Measurements from ENCODE around the gene SLC6A1.

DNA sequence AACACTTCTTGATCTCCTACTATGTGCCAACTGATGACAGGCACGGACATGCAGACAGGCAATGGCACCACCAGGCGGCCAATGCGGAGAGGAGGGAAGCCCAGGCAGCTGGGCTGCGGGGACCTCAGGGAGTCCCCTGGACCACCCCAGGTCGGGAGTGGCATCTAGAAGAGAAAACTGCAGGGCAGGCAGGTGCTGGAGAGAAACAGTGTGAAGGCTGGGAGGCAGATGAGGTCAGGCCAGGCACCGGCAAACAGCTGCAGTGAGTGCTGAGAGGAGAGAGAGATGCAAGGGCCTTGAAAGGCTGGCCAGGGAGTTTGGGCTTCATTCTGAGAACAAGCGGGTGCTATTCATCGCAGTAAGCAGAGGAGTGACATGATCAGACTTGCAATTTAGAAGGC, 29.1 kb downstream of the SLC6A1 start:
- TF ChIP-seq EZH2phosphoT487 (IDR thresholded peaks at IDR 0.05; ENCODE audit: borderline replicate concordance, low read depth) (no peak), NFIC (IDR thresholded peaks at IDR 0.05; ENCODE audit: borderline replicate concordance) (no peak), TAF1 (IDR thresholded peaks at IDR 0.05; ENCODE audit: borderline replicate concordance, low read depth, low read length) (no peak), RAD21 (IDR thresholded peaks at IDR 0.05; ENCODE audit: low read length) (no peak), GATA2 (CRISPR knock-in tag; IDR thresholded peaks at IDR 0.05) (no peak)
- TF ChIP-seq, protein P1, sequence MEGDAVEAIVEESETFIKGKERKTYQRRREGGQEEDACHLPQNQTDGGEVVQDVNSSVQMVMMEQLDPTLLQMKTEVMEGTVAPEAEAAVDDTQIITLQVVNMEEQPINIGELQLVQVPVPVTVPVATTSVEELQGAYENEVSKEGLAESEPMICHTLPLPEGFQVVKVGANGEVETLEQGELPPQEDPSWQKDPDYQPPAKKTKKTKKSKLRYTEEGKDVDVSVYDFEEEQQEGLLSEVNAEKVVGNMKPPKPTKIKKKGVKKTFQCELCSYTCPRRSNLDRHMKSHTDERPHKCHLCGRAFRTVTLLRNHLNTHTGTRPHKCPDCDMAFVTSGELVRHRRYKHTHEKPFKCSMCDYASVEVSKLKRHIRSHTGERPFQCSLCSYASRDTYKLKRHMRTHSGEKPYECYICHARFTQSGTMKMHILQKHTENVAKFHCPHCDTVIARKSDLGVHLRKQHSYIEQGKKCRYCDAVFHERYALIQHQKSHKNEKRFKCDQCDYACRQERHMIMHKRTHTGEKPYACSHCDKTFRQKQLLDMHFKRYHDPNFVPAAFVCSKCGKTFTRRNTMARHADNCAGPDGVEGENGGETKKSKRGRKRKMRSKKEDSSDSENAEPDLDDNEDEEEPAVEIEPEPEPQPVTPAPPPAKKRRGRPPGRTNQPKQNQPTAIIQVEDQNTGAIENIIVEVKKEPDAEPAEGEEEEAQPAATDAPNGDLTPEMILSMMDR (IDR thresholded peaks at IDR 0.05): no peak
